Nucleus accumbens (tissue), 56 donors: ENCODE results near the gene GPR152.
"Not testable (repeated sequence)": the region's sequence is repeated elsewhere in the genome, so short reads cannot be mapped to it uniquely, and the experiment has no call there.

Source experiments
- DNase-seq, 56 donors: peaks; one replicate each; lab custom pipeline; 2025; lab: John Stamatoyannopoulos, UW

The GPR152 gene

GRCh38 chr11:67489885-67490726 lies 37.6 kb upstream of the GPR152 start:
- no peak for DNase-seq

- DNase-seq, result no peak
Measured at GRCh38 chr11:67489203-67489884, 36.8 kb upstream of the GPR152 start.

DNA sequence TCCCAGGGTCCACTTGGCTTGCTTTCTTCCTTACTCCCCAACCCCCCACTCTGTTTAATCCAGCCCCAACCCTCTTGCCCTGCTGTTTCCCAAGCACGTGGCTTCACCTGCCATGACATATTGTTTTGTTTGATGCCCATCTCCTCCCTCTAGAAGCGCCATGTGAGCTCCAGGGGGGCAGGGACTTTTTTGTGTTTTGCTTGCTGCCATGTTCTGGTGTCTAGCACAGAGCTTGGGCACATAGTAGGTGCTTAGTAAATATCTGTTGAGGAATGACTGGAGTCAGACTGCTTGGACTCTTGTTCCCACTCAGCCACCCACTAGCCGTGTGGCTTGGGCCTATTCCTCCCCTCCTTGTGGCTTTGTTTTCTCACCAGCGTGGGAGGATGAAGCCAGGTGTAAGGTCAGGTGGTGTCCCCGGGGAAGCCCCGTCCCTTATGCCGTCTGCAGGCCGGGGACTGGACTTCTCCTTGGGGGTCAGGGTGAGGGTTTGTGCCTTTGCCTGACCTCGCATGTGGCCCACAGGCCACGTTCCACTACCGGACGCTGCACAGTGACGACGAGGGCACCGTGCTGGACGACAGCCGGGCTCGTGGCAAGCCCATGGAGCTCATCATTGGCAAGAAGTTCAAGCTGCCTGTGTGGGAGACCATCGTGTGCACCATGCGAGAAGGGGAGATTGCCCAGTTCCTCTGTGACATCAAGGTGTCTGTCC lies 34.1 kb upstream of the GPR152 start:
- DNase-seq, result no peak

- not testable (repeated sequence) for DNase-seq
Measured at GRCh38 chr11:67485873-67486361, 33.4 kb upstream of the GPR152 start.

DNA sequence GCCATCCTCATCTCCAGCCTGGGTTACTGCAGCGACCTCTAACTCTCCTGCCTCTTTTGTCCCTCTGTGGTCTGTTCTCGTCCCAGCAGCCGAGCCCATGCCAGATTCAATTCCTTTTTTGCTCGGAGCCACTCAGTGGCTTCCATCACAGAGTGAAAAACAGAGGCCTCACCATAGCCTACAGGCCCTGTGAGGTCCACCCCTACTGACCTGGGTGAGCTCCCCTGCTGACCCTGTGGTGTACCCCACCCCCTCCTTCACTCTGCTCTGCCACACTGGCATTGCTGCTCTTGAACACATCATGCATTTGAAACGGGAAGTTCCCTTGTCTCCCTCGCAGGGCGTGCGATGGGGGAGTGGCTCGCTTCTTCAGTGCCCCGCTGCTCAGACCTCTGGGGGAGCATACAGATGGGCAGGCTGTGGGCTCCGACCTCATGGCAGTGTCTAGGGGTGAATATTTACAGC lies 32.4 kb upstream of the GPR152 start:
- DNase-seq, result peak in 4 of 56 donors; percentile 14 to 39 (median 26)

DNA sequence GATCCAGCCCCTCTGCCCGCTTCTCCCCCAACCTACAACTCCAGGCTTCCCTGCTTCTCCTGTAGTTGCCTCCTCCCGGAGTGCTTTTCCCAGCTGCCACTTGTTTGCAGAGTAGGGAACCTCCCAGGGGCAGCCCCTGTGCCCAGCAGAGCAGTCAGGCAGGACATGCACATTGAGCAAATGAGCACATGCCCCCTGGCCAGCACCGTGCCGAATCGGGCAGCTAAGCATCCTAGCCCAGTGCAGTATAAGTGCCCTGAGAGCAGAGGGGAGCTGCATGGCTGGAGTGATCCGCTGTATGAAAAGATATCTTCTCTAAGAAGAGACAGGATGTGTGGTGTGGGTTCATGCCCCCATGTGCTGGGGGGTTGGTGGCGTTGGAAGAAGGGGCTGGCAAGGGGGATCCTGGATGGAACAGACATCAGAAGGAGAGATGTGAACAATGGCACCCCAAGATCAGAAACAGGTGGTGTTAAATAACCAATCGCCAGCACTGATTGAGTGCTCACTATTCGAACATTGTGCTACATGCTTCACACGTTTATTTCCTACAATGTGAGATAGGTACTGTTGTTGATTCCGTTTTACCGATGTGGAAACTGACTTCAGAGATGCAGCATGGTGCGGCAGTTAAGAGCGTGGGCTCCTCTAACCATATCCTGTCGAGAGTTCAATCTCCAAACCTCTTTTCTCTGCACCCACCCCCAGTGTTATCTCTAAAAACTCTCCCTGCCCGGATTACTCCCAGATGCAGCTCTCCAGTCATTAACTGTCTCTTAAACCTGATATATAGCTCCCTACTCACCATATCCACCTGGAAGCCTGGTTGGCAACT lies 31.5 kb upstream of the GPR152 start:
- DNase-seq, result no peak

GRCh38 chr11:67482827-67483798 lies 30.6 kb upstream of the GPR152 start, which contains the start of gene AIP:
TSS of gene AIP (plus strand) at chr11:67483026. CDS start at chr11:67483159, 133 bp downstream.
- peak; percentile 75 to 100 (median 97) for DNase-seq

DNA sequence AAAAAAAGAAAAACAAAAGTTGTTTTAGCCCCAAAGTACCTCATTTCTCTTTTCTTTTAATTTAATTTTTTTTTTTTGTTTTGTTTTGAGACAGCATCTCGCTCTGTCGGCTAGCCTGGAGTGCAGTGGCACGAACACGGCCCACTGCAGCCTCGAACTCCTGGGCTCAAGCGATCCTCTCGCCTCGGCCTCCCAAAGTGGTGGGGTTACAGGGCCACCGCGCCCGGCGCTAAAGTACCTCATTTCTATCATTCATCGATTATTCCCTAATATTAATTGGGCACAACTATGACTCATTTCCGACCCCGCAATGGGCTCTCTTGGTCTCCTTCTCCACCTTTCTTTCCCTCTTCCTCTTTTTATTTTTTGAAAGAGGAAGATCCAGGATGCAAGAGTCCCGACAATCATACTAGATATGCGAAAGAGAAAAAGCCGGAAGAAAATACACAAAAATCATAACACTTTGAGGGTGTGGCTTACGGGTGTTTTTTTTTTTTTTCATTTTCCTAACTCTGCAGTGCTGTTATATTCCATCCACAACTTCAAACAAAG lies 29.8 kb upstream of the GPR152 start:
- DNase-seq, result no peak

- not testable (repeated sequence) for DNase-seq
Measured at GRCh38 chr11:67477344-67478050, 25.0 kb upstream of the GPR152 start.

DNA sequence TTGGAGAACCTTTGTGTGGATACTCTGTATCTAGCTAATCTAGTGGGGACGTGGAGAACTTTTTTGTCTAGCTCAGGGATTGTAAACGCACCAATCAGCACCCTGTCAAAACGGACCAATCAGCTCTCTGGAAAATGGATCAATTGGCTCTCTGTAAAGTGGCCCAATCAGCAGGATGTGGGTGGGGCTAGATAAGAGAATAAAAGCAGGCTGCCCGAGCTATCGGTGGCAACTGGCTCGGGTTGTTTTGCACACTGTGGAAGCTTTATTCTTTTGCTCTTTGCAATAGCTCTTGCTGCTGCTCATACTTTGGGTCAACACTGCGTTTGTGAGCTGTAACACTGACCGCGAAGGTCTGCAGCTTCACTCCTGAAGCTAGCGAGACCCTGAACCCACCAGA lies 24.2 kb upstream of the GPR152 start:
- DNase-seq, result not testable (repeated sequence)

DNA sequence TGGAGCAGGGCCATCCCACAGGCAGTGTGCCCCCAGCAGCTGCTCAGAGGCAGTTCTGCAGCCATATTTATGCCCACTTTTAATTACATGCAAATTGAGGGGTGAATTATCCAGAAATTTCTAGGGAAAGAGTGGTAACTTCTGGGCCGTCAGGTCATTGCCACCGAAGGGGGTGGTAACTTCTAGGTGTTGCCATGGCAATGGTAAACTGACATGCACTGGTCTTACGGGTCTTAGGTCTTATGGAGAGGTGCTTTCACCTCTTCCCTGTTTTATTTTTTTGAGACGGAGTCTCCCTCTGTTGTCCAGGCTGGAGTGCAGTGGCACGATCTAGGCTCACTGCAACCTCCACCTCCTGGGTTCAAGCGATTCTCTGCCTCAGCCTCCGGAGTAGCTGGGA lies 20.4 kb upstream of the GPR152 start:
- DNase-seq, result no peak

- DNase-seq, result no peak
Measured at GRCh38 chr11:67470337-67471002, 17.9 kb upstream of the GPR152 start.

GRCh38 chr11:67469508-67469811 lies 16.9 kb upstream of the GPR152 start:
- DNase-seq, result no peak

DNA sequence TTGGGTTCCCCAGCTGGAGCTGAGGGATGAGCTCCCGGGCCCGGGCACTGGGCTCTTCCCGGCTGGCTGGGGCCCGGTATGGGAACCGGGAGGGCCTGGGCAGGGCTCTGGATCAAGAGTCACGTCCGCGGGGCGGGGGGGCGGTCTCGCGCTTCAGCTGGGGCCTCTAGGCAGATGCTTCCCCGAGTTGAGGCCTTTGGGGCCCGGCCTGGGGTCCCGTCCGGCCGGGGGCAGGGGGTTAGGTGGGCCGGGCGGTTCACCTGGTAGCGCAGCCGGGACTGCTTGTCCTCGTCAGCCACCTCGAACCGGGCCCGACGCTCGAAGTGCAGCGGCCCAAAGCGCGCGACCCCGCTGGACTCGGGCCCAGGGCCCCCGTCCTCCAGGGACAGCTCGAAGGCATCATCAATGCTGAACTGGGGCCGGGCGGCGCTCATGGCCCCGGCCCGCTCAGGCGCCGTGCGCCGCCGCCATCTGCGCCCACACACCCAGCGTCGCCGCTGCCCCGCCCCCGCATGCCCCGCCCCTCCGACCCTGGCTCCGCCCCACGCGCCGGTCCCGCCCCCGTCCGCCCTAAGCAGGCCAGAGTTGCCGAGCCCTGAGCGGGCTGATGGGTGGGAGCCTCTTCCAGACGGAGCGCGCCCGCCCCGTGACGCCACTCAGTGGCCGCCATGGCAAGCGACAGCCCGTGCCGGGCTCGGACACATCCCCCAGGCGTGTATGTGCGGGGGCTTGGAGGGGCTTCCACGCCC lies 16.4 kb upstream of the GPR152 start, which contains the start of gene TMEM134:
TMEM134 (minus strand) TSS at position 493 of the 749 bp plus-strand sequence; CDS start at position 434, 59 bp downstream.
- DNase-seq, result peak; percentile 50 to 97 (median 90)

GRCh38 chr11:67468456-67468758 lies 15.9 kb upstream of the GPR152 start:
- DNase-seq, result no peak

DNA sequence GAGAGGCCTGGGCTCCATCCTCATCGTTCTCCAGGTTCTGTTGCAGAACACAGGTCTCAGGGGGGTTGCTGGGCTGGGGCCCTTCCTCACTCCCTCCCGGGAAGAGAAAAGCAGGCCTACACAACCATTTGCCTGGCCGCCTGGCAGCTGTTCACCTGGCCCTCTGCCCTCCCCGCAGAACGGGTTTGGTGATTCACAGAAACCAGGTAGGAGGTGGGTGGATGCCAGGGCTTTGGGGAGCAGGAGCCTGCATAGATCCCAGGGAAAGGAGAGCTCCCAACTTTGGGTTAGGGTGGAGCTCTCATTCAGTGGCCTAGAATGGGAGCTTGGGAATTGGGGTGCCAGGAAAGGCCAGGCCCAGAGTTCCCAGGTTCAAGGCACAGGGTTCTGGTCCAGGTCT lies 15.5 kb upstream of the GPR152 start:
- DNase-seq, result peak in 22 of 56 donors; percentile 14 to 54 (median 34)
